Activated T-cell treated with anti-CD3 and anti-CD28 coated beads, Interleukin-2, amount 50 U/mL, for 1 hour (primary cell): ENCODE data around the gene ATRN.

Experiments
- DNase-seq: peaks from one replicate; pipeline ENCODE4 v3.0.0-alpha.2; 2020

ATRN gene

DNA sequence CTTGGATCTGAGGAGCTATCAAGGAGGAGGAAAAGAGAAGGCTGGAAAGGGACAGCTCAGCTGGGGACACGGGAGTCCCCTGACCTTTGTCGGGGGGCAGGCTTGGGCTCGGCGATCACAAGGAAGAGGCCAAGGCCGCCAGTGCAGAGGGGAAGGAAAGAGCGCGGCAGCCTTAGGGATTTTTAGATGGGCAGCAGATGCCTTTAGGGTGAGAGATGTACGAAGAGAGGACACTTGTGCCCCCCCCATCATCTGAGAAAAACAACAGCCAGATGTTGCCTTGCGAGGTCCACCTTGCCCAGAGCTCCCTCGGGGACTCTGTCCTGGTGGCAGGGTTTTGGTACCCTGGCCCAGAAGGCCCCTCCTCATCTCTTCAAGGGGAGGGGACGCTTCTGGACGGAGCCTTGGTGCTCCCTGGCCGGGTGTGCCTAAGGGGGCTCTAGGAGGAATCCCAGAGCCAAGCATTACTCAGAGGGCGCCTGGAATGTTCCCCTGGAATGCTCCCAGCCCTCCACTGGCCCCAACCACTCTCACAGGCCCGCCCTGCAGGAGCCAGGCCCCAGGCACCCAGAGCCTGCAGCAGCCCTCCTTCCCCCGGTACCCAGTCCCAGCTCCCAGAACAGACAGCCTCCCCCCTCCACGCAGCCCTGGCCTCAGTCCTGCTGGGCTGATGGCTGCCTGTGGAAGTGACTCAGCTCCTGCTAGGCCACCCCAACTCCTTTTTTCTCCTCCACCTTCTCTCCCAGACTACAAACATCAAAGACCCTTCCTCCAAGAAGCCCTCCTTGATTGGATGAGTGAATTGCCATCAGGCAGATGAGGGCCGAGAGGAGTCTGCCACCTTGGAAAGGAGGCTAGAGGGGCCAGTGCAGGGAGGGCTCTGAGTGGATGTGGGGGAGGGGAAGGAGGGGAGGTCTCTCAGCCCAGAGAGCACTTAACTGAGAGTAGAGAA lies 209.2 kb downstream of the ATRN start:
- DNase-seq: no peak

GRCh38 chr20:3680701-3681351 lies 210.0 kb downstream of the ATRN start:
- DNase-seq: no peak

DNA sequence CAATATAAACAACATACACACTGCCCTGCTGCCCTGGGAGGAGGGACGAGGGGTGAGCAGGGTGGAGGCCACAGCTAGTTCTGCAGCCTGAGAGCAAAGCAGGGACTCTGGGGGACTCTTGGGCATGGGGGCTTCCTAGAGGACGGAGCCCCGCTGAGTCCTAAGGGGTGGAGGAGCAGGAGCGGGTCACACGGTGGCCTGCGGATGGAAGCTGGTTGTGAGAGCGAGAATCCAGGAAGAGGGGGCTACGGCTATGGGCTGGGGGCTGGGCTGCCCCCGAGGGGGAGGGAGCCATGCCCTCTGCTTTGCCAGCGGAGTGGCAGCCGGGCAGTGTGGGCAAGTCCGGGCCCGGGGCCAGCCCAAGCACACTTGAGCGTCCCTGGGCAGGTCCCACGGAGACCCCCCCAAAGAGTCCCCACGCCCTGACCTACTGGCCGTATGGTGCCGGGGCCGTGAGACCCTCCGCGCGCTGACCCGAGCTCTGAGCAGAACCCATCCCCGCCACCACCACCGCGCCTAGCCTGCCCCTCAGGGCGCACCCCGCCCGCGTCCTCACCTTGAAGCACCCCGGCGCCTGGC lies 210.6 kb downstream of the ATRN start:
- no peak for DNase-seq

DNA sequence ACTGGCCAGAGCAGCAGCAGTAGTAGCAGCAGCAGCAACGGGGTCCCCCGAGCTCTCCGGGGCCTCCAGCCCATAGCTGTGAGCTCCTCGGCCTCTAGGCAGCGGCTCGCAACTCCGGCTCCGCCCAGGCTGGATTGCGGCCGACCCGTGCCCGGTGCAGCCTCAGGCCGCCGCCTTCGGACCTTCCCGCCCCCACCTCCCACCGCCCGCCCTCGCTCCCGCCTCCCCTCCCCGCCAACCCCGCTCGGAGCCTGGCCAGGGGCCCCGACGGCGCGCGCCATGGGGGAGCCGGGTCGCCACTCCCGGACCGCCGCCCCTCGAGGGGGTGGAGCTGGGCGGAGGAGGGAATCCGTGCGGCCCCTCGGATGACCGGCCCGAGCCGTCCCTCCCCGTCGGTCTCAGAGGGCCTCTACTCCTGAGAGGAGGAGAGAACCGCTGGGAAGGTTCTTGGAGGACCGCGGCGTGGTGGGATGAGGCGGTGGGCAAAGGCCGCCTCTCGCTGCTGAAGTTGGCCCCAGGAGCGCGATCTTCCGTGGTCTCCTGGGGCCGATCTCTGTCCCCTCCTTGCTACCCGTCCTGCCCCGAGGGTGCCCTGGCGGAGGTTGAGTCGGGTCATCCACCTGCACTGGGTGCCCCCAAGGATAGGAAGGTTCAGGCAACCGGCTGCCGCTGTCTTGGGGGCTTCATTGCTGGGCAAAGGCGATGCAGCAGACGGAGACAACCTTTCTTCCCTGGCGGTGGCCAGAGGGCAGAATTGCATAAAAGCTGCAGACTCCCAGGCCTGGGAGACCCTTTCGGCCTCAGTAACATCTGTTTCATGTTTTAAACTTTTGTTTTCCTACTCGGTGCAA lies 211.3 kb downstream of the ATRN start, which contains the start of gene ADAM33:
Gene ADAM33 (minus strand): TSS at position 80 of the 851 bp plus-strand sequence. CDS start 6 bp downstream, at position 74.
- no peak for DNase-seq

- no peak for DNase-seq
Measured at GRCh38 chr20:3685341-3685740, 214.5 kb downstream of the ATRN start.

GRCh38 chr20:3686421-3686820 lies 215.6 kb downstream of the ATRN start:
- DNase-seq: no peak

DNA sequence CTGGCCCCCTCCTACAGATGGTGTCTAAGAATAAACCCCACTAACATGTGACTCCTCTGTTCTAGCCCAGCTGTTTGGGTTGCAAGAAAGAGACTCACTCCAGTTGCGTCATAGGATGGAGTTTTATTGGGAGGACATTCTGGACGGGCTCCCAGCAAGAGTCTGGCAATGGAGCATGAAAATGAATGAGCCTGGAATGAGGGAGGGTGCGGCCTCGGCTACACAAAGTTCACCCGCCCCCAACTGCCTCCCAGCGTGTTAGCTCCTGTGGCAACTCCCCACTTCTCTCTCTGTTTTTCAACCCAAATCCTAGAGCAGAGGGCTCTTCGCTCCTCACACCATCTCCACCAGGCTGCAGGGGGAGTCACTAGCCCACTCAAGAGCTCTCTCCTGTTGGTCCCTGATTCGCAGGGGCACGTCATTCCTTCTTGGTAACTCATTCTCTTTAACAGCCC lies 216.1 kb downstream of the ATRN start:
- DNase-seq: no peak

DNA sequence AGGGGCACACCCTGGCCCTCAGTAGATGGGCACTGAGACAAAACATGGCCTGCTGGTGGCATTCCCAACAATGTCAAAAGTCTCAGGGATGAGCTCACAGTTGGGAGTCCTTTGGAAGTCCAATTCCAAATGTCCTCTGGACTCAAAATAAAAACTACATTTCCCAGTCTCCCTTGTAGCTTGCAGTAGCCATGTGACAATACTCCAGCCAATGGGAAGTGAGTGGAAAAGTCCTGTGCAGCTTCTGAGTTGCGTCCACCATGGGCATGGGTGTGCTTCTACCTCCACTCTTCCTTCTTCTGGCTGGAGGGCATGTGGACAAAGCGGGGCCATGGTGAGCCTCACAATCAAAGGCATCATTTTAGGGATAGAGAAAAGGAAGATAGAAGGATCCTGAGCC lies 216.8 kb downstream of the ATRN start:
- DNase-seq: no peak

DNA sequence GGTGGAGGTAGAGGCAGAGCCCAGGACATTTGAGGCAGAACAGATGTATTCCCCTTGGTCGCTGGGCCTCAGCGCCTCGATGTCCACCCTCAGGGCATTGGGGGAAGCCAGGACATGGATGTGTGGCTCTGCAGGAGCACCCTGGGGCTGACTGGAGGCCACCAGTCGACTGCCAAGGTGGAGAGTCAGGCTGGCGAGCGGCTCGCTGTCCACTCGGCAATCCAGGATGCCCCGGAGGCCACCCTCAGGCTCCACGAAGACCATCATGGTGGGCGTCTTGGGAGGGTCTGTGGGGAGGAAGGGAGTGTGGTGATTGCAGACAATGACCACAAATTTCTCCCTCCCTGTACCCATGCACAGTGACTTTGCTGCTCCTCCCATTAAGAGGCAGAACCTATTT lies 219.2 kb downstream of the ATRN start:
- DNase-seq: no peak

DNA sequence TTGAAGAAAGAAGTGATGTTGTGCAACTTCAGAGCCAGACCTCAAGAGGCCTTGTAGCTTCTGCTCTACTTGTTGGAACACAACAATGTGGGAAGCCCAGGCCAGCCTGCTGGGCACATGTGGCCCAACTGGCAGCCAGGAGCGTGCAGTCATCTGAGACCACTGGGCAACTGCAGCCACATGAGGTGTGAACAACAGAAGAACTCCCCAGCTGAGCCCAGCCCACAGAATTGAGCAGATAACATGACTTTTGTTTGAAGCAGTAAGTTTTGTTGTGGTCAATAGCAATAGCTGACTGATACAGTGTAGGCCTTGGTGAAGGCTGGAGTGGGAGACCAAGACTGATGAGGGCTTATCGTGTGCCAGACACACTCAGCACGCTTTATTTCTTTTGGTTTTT lies 219.6 kb downstream of the ATRN start:
- DNase-seq: no peak

DNA sequence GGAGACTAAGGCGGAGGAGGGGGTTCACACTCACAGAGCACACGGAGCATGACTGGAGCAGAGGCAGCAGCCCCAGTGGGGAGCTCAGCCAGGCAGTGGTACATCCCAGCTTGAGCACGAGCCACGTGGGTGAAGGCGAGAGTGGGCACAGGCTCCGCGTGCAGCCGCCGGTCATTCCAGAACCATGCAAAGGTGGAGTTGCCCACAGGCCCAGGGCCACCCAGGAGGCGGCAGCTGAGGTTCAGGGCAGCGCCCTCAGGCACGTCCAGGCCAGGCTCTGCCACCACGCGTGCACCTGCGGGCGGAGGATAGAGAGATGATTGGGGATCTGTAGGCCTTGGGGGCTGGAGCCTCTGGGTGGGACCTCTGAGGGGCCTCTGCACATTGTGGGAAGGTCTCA lies 220.5 kb downstream of the ATRN start:
- DNase-seq: no peak

- DNase-seq: no peak
Measured at GRCh38 chr20:3691897-3692296, 221.1 kb downstream of the ATRN start.

DNA sequence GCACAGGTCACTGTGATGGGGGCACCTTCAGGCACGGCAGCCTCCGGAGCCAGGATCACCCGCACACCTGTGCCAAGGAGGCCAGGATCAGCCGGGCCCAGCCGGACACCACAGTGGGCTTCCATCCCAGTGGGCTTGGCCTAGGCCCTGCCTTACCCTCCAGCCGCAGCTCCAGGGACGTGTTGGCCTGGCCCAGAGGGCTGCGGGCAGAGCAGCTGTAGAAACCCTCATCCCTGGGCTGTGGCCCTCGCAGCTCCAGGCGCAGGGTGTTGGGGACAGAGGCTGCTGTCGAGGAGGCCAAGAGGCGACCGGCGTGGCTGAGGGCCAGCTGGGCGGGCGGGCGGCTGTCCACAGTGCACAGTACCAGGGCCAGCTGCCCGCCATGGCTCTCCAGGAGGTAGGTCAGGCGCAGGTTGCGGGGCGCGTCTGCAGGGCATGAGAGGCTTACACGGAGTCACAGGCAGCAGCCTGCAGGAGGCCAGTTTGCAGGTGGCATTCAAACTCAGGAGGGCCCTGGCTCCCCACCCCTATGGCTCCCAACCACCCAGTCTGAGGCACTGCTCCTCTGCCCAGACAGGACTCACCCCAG lies 222.0 kb downstream of the ATRN start:
- DNase-seq: no peak

DNA sequence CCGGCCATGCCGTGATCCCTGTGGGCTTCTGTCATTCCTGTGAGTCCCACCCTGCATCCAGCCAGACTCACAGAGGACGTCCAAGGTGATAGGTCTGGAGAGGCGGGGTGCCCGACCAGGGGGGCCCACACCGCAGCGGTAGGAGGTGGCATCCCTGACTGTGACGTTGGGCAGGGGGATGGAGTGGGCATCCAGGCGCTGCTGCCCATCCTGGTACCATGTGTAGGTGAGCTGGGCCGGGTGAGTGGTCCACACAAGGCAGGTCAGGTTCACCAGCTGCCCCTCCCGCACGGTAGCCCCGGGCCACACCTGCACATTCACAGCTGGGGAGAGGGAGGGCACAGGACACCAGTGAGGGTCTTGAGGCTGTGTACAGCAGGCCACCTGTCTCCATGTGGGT lies 222.6 kb downstream of the ATRN start:
- no peak for DNase-seq

- no peak for DNase-seq
Measured at GRCh38 chr20:3694864-3695263, 224.0 kb downstream of the ATRN start.

DNA sequence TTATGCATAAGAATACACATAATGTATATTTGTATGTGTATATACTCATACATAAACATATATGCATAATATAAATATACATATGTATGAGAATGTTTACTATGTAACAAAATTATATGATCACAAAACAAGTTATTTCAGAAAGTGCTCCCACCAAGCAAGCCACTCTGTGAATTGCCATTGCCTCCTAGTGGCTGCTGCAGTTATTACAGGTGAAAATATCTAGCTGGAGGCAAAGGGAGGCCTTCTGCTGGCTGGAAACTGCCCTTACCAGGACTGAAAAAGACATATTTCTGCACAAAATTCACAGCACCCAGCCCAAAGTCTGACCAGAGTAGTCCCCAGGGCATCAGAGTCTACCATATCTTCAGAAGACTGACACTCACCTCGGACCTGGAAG lies 225.4 kb downstream of the ATRN start:
- no peak for DNase-seq

DNA sequence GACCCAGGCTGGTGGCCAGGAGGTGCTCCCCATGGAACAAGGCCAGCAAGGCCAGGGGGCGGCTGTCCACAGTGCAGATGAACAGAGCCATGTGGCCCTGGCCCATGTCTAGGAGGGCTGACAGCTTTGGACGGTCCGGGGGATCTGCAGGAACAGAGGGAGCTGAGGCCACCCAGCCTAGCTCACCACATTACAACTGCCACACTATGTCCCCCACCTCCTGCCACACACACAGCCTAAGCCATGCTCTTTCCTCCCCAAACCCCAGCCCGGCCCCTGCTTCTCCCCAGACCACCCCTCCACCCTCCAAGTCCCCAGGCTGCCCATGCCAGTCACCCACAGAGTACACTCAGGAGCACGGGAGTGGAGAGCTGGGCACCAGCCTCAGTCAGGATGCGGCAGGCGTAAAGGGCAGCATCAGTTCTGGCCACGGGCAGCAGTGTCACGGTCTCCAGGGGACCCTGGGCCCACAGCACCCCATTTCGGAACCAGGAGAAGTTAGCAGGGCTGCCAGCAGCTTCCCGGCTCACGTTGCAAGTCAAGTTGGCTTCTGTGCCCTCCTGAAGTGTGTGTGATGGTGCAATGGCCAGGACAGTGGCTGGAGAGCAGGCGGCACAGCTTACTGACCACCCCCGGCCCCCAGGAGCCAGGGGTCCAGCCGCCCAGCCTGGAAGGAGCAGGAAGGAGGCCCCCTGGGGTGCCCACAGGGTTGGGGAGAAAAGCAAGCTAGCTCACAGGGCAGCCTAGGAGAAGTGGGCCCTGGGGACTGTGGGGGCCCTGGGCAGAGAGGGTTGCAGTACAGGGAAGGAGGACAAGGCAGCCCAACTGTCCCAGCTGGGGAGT lies 226.1 kb downstream of the ATRN start:
- DNase-seq: no peak

DNA sequence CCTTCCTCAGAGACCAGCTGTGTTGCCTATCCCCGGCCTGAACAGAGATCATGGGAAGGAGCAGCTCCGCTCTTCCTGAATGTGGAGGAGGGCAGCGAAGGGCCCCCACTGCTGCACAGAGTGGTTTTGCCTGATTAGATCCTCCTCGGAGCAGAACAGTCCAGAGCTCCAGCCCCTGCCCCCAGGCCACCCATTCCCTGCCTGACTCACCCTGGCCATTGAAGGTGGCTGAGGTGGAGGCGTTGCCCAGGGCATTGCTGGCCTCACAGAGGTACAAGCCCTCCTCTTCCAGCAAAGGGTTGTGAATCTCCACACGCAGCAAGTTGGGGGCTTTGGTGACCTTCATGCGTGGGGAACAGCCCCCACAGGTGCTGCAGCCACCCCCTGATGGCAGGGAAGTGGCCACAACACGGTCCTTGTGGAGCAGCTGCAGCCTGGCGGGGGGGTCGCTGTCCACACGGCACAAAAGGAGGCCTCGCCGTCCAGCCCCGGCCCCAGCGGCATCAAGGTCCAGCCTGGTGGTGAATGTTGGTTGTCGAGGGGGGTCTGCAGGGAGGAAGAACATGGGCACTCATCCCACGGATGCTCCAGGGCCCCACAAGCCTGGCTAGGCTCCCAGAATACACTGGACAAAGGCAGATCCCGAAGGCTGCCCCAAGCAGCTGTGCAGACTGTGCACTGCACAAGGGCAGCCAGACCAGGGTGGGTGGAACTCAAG lies 226.9 kb downstream of the ATRN start:
- no peak for DNase-seq

- DNase-seq: no peak
Measured at GRCh38 chr20:3698591-3699001, 227.8 kb downstream of the ATRN start.

GRCh38 chr20:3699037-3699436 lies 228.2 kb downstream of the ATRN start:
- DNase-seq: no peak
